HCT116 (cell line): ENCODE data around the gene MYZAP.

Experiments
- ATF3 ChIP-seq: IDR thresholded peaks from 2 replicates; pipeline ENCODE4 v1.6.1; 2012
- CTCF ChIP-seq, 3 experiments: fragments of 200-600 bp in 1 of 3; sonication (generic) in 1 of 3; IDR thresholded peaks in 2 of 3; conservative IDR thresholded peaks in 1 of 3; 2 replicates each; pipeline ENCODE4 v1.5.1; 2012 to 2017; ENCODE audit warnings: low read depth in 2 of 3, low read length in 2 of 3, antibody characterized with exemption in 1 of 3, borderline replicate concordance in 1 of 3, control low read depth in 1 of 3, mild to moderate bottlenecking in 1 of 3, mixed read lengths in 1 of 3, mixed run types in 1 of 3, moderate library complexity in 1 of 3; ENCODE audit not compliant: insufficient read depth in 1 of 3
- EGR1 ChIP-seq: IDR thresholded peaks from 2 replicates; pipeline ENCODE4 v1.6.1; 2012; ENCODE audit warnings: low read depth
- ELF1 ChIP-seq: IDR thresholded peaks from 2 replicates; pipeline ENCODE4 v1.6.1; 2012; ENCODE audit warnings: low read depth, borderline replicate concordance
- EZH2phosphoT487 ChIP-seq: fragments of 200-600 bp; IDR thresholded peaks from 2 replicates; pipeline ENCODE4 v1.6.1; 2018; ENCODE audit warnings: antibody characterized with exemption, borderline replicate concordance
- JUND ChIP-seq: IDR thresholded peaks from 2 replicates; pipeline ENCODE4 v1.6.1; 2012
- MAX ChIP-seq: IDR thresholded peaks from 2 replicates; pipeline ENCODE4 v1.6.1; 2012
- POLR2A ChIP-seq: IDR thresholded peaks from 2 replicates; pipeline ENCODE4 v1.7.0; 2011; ENCODE audit warnings: borderline replicate concordance; ENCODE audit not compliant: insufficient read depth, insufficient read length; ENCODE audit errors: extremely low read depth
- POLR2AphosphoS5 ChIP-seq: IDR thresholded peaks from 2 replicates; pipeline ENCODE4 v1.6.1; 2011; ENCODE audit warnings: mild to moderate bottlenecking, low read depth, low read length, moderate library complexity
- SIN3A ChIP-seq: IDR thresholded peaks from 2 replicates; pipeline ENCODE4 v1.6.1; 2012; ENCODE audit warnings: low read depth
- SP1 ChIP-seq: IDR thresholded peaks from 2 replicates; pipeline ENCODE4 v1.6.1; 2012; ENCODE audit warnings: low read depth
- TCF7L2 ChIP-seq: IDR thresholded peaks from 2 replicates; pipeline ENCODE4 v1.7.0; 2011; ENCODE audit warnings: borderline replicate concordance, inconsistent platforms; ENCODE audit not compliant: insufficient read depth, insufficient read length; ENCODE audit errors: extremely low read depth

- no peak for TF ChIP-seq CTCF (IDR thresholded peaks at IDR 0.05 in 2 of 3, conservative IDR thresholded peaks at IDR 0.05 in 1 of 3; ENCODE audit: borderline replicate concordance in 1 of 3, insufficient read depth in 1 of 3, low read depth in 2 of 3, low read length in 2 of 3)
- TF ChIP-seq POLR2A: no peak
- TF ChIP-seq TCF7L2: no peak
- no peak for TF ChIP-seq JUND
- no peak for TF ChIP-seq EZH2phosphoT487
- no peak for TF ChIP-seq POLR2AphosphoS5
- TF ChIP-seq MAX: no peak
- TF ChIP-seq EGR1: no peak
- no peak for TF ChIP-seq ELF1
- TF ChIP-seq SIN3A: no peak
- TF ChIP-seq SP1: no peak
- no peak for TF ChIP-seq ATF3
These were observed 105.9 kb downstream of the MYZAP start for GRCh38 chr15:57697588-57697987.
